Lung (tissue), 12 donors: ENCODE results near the gene CITED4. TPM values are rescaled to one million over a fixed set of nuclear protein-coding genes. Genes with fewer than 3 reads are reported as not detected.
A peak's percentile ranks its signal among the peaks of the same experiment; 100 is the strongest.

ENCODE experiments used
- ATAC-seq: fragments of 200-7000 bp; cut with Tn5 transposase; one replicate; pipeline ENCODE4 v1.9.1; 2020; ENCODE audit warnings: moderate number of reproducible peaks; ENCODE audit not compliant: insufficient read depth, low FRiP score
- DNase-seq, 3 donors: peaks; one replicate each; pipeline ENCODE4 v3.0.0-alpha.2; 2013 to 2017
- H3K27ac ChIP-seq, 2 donors: one replicate each; pipeline ENCODE4 v1.5.1; 2013; ENCODE audit warnings: mild to moderate bottlenecking in 2 of 2, moderate library complexity in 2 of 2, control low read depth in 1 of 2, inconsistent platforms in 1 of 2, low read depth in 1 of 2, low read length in 1 of 2
- H3K27me3 ChIP-seq, 3 donors: one replicate each; pipeline ENCODE4 v1.5.1; 2013; ENCODE audit warnings: low read length in 2 of 3; ENCODE audit not compliant: control insufficient read depth in 3 of 3, insufficient read depth in 3 of 3
- H3K36me3 ChIP-seq, 4 donors: one replicate each; pipeline ENCODE4 v1.5.1; 2013; ENCODE audit warnings: low read length in 4 of 4, mild to moderate bottlenecking in 1 of 4, moderate library complexity in 1 of 4; ENCODE audit not compliant: control insufficient read depth in 4 of 4, insufficient read depth in 4 of 4
- H3K4me1 ChIP-seq, 5 donors: one replicate each; pipeline ENCODE4 v1.5.1; 2013; ENCODE audit warnings: low read length in 5 of 5, mild to moderate bottlenecking in 2 of 5, moderate library complexity in 1 of 5; ENCODE audit not compliant: control insufficient read depth in 5 of 5, insufficient read depth in 5 of 5
- H3K4me3 ChIP-seq: one replicate; pipeline ENCODE4 v1.5.1; 2013; ENCODE audit warnings: mild to moderate bottlenecking, control low read depth, moderate library complexity
- H3K9ac ChIP-seq, 2 donors: one replicate each; pipeline ENCODE4 v1.5.1; 2013; ENCODE audit warnings: low read length in 2 of 2, control low read depth in 1 of 2; ENCODE audit not compliant: insufficient read depth in 1 of 2
- H3K9me3 ChIP-seq, 4 donors: one replicate each; pipeline ENCODE4 v1.5.1; 2013; ENCODE audit warnings: low read length in 3 of 4, mild to moderate bottlenecking in 1 of 4, moderate library complexity in 1 of 4; ENCODE audit not compliant: control insufficient read depth in 4 of 4, insufficient read depth in 3 of 4
- WGBS, 2 donors: extraction: QIAGEN DNeasy Blood & Tissue Kit; methylation state at CpG; one replicate each; pipeline ENCODE4 v1.1.7; 2013; 5-methylcytosine and 5-hydroxymethylcytosine counted together
- polyA plus RNA-seq, 2 donors: library from polyadenylated mRNA; stranded (reverse); fragments of 200-250 nt; gene quantifications; one replicate each; pipeline ENCODE4 v1.2.1, GENCODE V29; 2013
- total RNA-seq, 2 donors: library from RNA; depleted of rRNA in 1 of 2; stranded (reverse); fragments of >200 nt in 1 of 2; gene quantifications; one replicate each; pipeline ENCODE4 v1.2.1, GENCODE V29; 2014 to 2021
- TF ChIP-seq, protein P1 (sequence below): IDR thresholded peaks from 2 replicates; pipeline ENCODE4 v1.5.1; 2012; ENCODE audit warnings: mild to moderate bottlenecking; ENCODE audit errors: control extremely low read depth, extremely low read depth
- donor health status: control.
- donor health status: control.
- donor health status: Bipolar disorder and iron deficiency.
- donor health status: healthy.
- donor health status: DM: yes; HTN: yes; CAD: no.

The CITED4 gene
- total and polyA plus RNA-seq, 4 donors, result 4.7 to 15.1 (median 7.6) TPM

DNA sequence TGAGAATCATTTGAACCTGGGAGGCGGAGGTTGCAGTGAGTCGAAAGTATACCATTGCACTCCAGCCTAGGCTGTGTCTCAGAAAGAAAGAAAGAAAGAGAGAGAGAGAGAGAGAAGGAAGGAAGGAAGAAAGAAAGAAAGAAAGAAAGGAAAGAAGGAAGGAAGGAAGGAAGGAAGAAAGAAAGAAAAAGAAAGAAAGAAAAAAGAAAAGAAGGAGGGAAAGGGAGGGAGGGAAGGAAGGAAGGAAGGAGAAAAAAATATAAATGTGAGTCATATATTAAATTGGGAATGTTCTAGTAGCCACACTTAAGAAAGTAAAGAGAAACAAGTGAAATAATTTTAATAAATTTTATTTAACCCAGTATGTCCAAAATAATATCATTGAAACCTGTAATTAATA is 16.7 kb upstream of the CITED4 start:
- H3K36me3 ChIP-seq, result no peaks in the 10 kb centered on the region
- DNase-seq (no peak), ATAC-seq (no peak)
- no peak overlapping the region for H3K4me3 ChIP-seq
- TF ChIP-seq, protein P1, sequence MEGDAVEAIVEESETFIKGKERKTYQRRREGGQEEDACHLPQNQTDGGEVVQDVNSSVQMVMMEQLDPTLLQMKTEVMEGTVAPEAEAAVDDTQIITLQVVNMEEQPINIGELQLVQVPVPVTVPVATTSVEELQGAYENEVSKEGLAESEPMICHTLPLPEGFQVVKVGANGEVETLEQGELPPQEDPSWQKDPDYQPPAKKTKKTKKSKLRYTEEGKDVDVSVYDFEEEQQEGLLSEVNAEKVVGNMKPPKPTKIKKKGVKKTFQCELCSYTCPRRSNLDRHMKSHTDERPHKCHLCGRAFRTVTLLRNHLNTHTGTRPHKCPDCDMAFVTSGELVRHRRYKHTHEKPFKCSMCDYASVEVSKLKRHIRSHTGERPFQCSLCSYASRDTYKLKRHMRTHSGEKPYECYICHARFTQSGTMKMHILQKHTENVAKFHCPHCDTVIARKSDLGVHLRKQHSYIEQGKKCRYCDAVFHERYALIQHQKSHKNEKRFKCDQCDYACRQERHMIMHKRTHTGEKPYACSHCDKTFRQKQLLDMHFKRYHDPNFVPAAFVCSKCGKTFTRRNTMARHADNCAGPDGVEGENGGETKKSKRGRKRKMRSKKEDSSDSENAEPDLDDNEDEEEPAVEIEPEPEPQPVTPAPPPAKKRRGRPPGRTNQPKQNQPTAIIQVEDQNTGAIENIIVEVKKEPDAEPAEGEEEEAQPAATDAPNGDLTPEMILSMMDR, result no peak
- peaks cover 0 to 9% (median 3%) of the 10 kb centered on the region in 3 donors for H3K27me3 ChIP-seq
- 94 to 97% methylated on average over 2 of the region's 2 CpGs for WGBS, 2 donors
- no peak overlapping the region for H3K9ac ChIP-seq
- H3K4me1 ChIP-seq, result peaks cover 0 to 12% (median 9%) of the 10 kb centered on the region in 5 donors
- H3K27ac ChIP-seq, result no peak overlapping the region
- peaks cover 0 to 5% (median 1%) of the 10 kb centered on the region in 4 donors for H3K9me3 ChIP-seq

DNA sequence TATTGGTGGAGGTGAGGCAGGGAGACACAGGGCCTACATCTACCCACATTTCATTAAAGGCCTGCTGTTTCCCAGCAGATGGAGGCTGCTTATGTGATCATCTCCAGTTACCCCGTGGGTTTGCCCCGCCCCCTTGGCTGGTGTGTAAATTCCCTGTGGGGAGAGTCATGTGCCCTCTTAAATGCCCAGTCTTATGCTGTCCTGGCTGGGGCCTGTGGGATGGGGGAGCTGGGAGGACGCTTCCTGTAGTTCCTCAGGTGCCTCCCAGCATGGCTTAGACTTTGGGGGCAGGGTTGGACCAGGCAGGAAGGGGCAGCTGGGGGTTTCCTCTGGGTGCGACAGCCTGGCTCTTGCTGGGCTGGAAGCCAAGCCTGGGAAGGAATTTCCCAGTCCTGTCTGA is 15.5 kb upstream of the CITED4 start:
- Histone ChIP-seq H3K4me1 (peaks cover 0 to 15% (median 7%) of the 10 kb centered on the region in 5 donors), H3K36me3 (no peaks in the 10 kb centered on the region), H3K9ac (no peak overlapping the region), H3K9me3 (peaks cover 0 to 5% (median 2%) of the 10 kb centered on the region in 4 donors), H3K4me3 (no peak overlapping the region), H3K27ac (peak overlapping the region in 1 of 2 donors; percentile 64), H3K27me3 (no peaks in the 10 kb centered on the region)
- WGBS, 2 donors, result 20 to 31% methylated on average over 4 of the region's 4 CpGs
- no peak for ATAC-seq
- TF ChIP-seq, protein P1, result no peak
- peak; percentile 29 to 51 (median 47) for DNase-seq

DNA sequence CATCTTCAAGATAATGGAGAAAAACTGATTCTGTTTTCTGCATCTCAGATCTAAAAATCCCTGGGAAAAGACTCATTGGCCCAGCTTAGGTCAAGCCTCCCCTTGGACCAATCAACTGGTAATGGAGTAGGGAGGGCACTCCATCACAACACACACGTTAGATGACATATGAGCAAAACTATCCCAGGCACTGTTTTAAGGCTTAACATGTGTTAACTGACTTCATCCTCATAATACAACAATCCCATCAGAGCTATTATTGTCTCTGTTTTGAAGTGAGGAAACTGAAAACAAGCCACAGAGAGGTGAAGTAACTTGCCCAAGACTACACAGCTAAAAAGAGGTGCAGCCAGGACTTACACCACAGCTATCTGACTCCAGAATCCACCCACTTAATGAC is 14.7 kb upstream of the CITED4 start:
- Histone ChIP-seq H3K36me3 (no peaks in the 10 kb centered on the region), H3K4me1 (peaks cover 0 to 15% (median 7%) of the 10 kb centered on the region in 5 donors), H3K27ac (peak overlapping the region in 1 of 2 donors; percentile 64), H3K4me3 (no peak overlapping the region), H3K9me3 (peaks cover 0 to 5% (median 2%) of the 10 kb centered on the region in 4 donors), H3K9ac (no peak overlapping the region), H3K27me3 (no peaks in the 10 kb centered on the region)
- 88 to 100% methylated on average over 1 of the region's 1 CpG for WGBS, 2 donors
- DNase-seq, result no peak
- ATAC-seq, result no peak
- TF ChIP-seq, protein P1, result no peak

DNA sequence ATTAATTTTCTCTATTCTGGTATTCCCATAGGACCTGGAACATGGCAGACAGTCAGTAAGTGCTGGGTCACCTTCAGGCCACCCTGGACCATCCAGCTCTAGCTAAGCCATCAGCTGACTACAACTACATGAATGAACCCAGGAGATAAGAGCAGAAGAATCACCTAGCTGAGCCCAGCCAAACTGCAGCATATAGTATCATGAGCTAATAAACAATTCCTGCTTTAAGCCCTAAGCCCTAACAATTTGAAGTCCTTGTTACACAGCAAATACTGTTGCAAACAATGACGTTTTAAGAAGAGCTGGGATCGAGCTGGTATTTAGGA is 14.2 kb upstream of the CITED4 start:
- WGBS, 2 donors, result 97 to 98% methylated on average over 2 of the region's 2 CpGs
- H3K9ac ChIP-seq, result no peak overlapping the region
- H3K4me3 ChIP-seq, result no peak overlapping the region
- peaks cover 0 to 5% (median 2%) of the 10 kb centered on the region in 4 donors for H3K9me3 ChIP-seq
- H3K4me1 ChIP-seq, result peaks cover 0 to 15% (median 7%) of the 10 kb centered on the region in 5 donors
- no peaks in the 10 kb centered on the region for H3K36me3 ChIP-seq
- TF ChIP-seq, protein P1, result no peak
- ATAC-seq, result no peak
- no peak for DNase-seq
- peak overlapping the region in 1 of 2 donors; percentile 52 for H3K27ac ChIP-seq
- H3K27me3 ChIP-seq, result no peaks in the 10 kb centered on the region
